NCI-H82 (cell line): ENCODE measurements around the gene SMYD4.
A peak's percentile ranks its signal among the peaks of the same experiment; 100 is the strongest.
"Not testable (repeated sequence)": the region's sequence is repeated elsewhere in the genome, so short reads cannot be mapped to it uniquely, and the experiment has no call there.

ENCODE experiments used
- DNase-seq: peaks from one replicate; lab custom pipeline; 2025; lab: John Stamatoyannopoulos, UW

SMYD4 gene

GRCh38 chr17:1820528-1821252 is 9.0 kb downstream of the SMYD4 start:
- DNase-seq, result no peak

GRCh38 chr17:1813088-1813487 is 16.6 kb downstream of the SMYD4 start:
- DNase-seq, result no peak

- DNase-seq, result no peak
Measured at GRCh38 chr17:1810450-1811103, 19.1 kb downstream of the SMYD4 start.

GRCh38 chr17:1809815-1810214 is 19.9 kb downstream of the SMYD4 start:
- DNase-seq, result not testable (repeated sequence)

GRCh38 chr17:1808644-1809043 is 21.1 kb downstream of the SMYD4 start:
- peak; percentile 57 for DNase-seq

GRCh38 chr17:1807890-1808289 is 21.8 kb downstream of the SMYD4 start:
- DNase-seq, result no peak

- no peak for DNase-seq
Measured at GRCh38 chr17:1803280-1803679, 26.4 kb downstream of the SMYD4 start.

- no peak for DNase-seq
Measured at GRCh38 chr17:1802429-1802828, 27.3 kb downstream of the SMYD4 start.

GRCh38 chr17:1800712-1801111 is 29.0 kb downstream of the SMYD4 start:
- no peak for DNase-seq

- no peak for DNase-seq
Measured at GRCh38 chr17:1800240-1800639, 29.5 kb downstream of the SMYD4 start.

GRCh38 chr17:1797846-1798245 is 31.9 kb downstream of the SMYD4 start:
- DNase-seq, result not testable (repeated sequence)

GRCh38 chr17:1797323-1797722 is 32.4 kb downstream of the SMYD4 start:
- no peak for DNase-seq

GRCh38 chr17:1796800-1797199 is 32.9 kb downstream of the SMYD4 start:
- DNase-seq, result no peak

GRCh38 chr17:1793447-1793806 is 36.3 kb downstream of the SMYD4 start:
- DNase-seq, result peak; percentile 62

GRCh38 chr17:1792495-1793446 is 36.9 kb downstream of the SMYD4 start:
- DNase-seq, result no peak

GRCh38 chr17:1789936-1790335 is 39.8 kb downstream of the SMYD4 start:
- DNase-seq, result no peak

- no peak for DNase-seq
Measured at GRCh38 chr17:1787301-1787902, 42.3 kb downstream of the SMYD4 start.

GRCh38 chr17:1786708-1787107 is 43.0 kb downstream of the SMYD4 start:
- no peak for DNase-seq

GRCh38 chr17:1785930-1786329 is 43.8 kb downstream of the SMYD4 start:
- DNase-seq, result no peak

- peak; percentile 72 for DNase-seq
Measured at GRCh38 chr17:1783834-1784611, 45.7 kb downstream of the SMYD4 start.

- DNase-seq, result no peak
Measured at GRCh38 chr17:1783271-1783670, 46.4 kb downstream of the SMYD4 start.
